B cell (primary cell): ENCODE measurements around the gene TLDC2. TPM values are rescaled to one million over a fixed set of nuclear protein-coding genes. Genes with fewer than 3 reads are reported as not detected.

Experiments used
- ATAC-seq: fragments of 200-7000 bp; cut with Tn5 transposase; one replicate; pipeline ENCODE4 v1.10.0; 2021; ENCODE audit warnings: low read depth, mild to moderate bottlenecking, moderate number of reproducible peaks, moderate library complexity
- CTCF ChIA-PET: fragments of 350-600 bp; sonication (Branson Sonifier 250); formaldehyde crosslinking; loops from one replicate; lab custom pipeline; 2021; ENCODE audit warnings: antibody characterized with exemption, inconsistent platforms; lab: Charles Lee
- POLR2A ChIA-PET: fragments of 350-600 bp; sonication (Branson Sonifier 250); formaldehyde crosslinking; loops from one replicate; lab custom pipeline; 2021; ENCODE audit warnings: antibody characterized with exemption; lab: Charles Lee
- DNase-seq: peaks from one replicate; pipeline ENCODE4 v3.0.0; 2013
- H2AFZ ChIP-seq: 2 replicates; pipeline ENCODE4 v1.6.1; 2012; ENCODE audit warnings: mild to moderate bottlenecking, low read depth, low read length; ENCODE audit not compliant: insufficient read depth, poor library complexity, severe bottlenecking
- H3K27ac ChIP-seq, 2 donors: 1 replicate in 1 of 2; 2 replicates in 1 of 2; pipeline ENCODE4 v1.5.1; 2012 to 2013; ENCODE audit warnings: low read length in 2 of 2, mild to moderate bottlenecking in 2 of 2, moderate library complexity in 1 of 2
- H3K27me3 ChIP-seq, 4 experiments: fragments of 200-600 bp in 1 of 4; sonication (generic) in 1 of 4; replicated peaks in 1 of 4; 1 replicate in 2 of 4; 2 replicates in 2 of 4; pipeline versions ENCODE4 v1.6.1 to v1.7.0; 2013 to 2016; ENCODE audit warnings: low read length in 3 of 4, mild to moderate bottlenecking in 2 of 4, mixed read lengths in 1 of 4, moderate library complexity in 1 of 4; ENCODE audit not compliant: insufficient read depth in 4 of 4, control insufficient read depth in 3 of 4; ENCODE audit errors: control extremely low read depth in 1 of 4
- H3K36me3 ChIP-seq, 2 experiments: replicated peaks in 1 of 2; 1 replicate in 1 of 2; 2 replicates in 1 of 2; pipeline versions ENCODE4 v1.6.1 to v1.7.1; 2013; ENCODE audit warnings: low read length in 1 of 2; ENCODE audit not compliant: insufficient read depth in 2 of 2, control insufficient read depth in 1 of 2; ENCODE audit errors: control extremely low read depth in 1 of 2, extremely low read depth in 1 of 2
- H3K4me1 ChIP-seq, 2 donors: fragments of 200-600 bp in 1 of 2; sonication (generic) in 1 of 2; 1 replicate in 1 of 2; 2 replicates in 1 of 2; pipeline versions ENCODE4 v1.5.1 to v1.6.1; 2013 to 2017; ENCODE audit warnings: low read length in 2 of 2; ENCODE audit not compliant: control insufficient read depth in 2 of 2, insufficient read depth in 2 of 2
- H3K4me2 ChIP-seq: replicated peaks from 2 replicates; pipeline ENCODE3; 2012; ENCODE audit warnings: mild to moderate bottlenecking, low read depth, low read length; ENCODE audit not compliant: poor library complexity, severe bottlenecking
- H3K4me3 ChIP-seq, 5 experiments: fragments of 200-600 bp in 1 of 5; sonication (generic) in 1 of 5; 1 replicate in 3 of 5; 2 replicates in 2 of 5; pipeline versions ENCODE4 v1.5.1 to v1.7.0; 2011 to 2016; ENCODE audit warnings: low read length in 4 of 5, mild to moderate bottlenecking in 4 of 5, low read depth in 2 of 5, control low read depth in 1 of 5, moderate library complexity in 1 of 5; ENCODE audit not compliant: insufficient read depth in 1 of 5; ENCODE audit errors: control extremely low read depth in 1 of 5, extremely low read depth in 1 of 5
- H3K79me2 ChIP-seq: fragments of 200-600 bp; sonication (generic); one replicate; pipeline ENCODE4 v1.6.0; 2016; ENCODE audit warnings: low read length; ENCODE audit not compliant: control insufficient read depth, insufficient read depth
- H3K9ac ChIP-seq: fragments of 200-600 bp; sonication (generic); 2 replicates; pipeline ENCODE4 v1.6.1; 2017; ENCODE audit warnings: mild to moderate bottlenecking, low read length, moderate library complexity
- H3K9me3 ChIP-seq, 3 donors: one replicate each; pipeline versions ENCODE4 v1.6.1 to v1.7.1; 2013; ENCODE audit warnings: low read length in 2 of 3; ENCODE audit not compliant: control insufficient read depth in 2 of 3, insufficient read depth in 1 of 3; ENCODE audit errors: control extremely low read depth in 1 of 3
- H4K20me1 ChIP-seq: 2 replicates; pipeline ENCODE4 v1.6.0; 2012; ENCODE audit warnings: mild to moderate bottlenecking, low read length; ENCODE audit not compliant: insufficient read depth, control insufficient read depth, poor library complexity, severe bottlenecking
- H3K27ac Mint-ChIP-seq: one replicate; pipeline ENCODE4 v1.8.0; 2021; ENCODE audit warnings: mixed read lengths
- H3K27me3 Mint-ChIP-seq: one replicate; pipeline ENCODE4 v1.8.0; 2021; ENCODE audit warnings: mixed read lengths
- H3K4me1 Mint-ChIP-seq: one replicate; pipeline ENCODE4 v1.8.0; 2021; ENCODE audit warnings: mixed read lengths
- H3K4me3 Mint-ChIP-seq: one replicate; pipeline ENCODE4 v1.8.0; 2021; ENCODE audit warnings: mixed read lengths
- H3K9me3 Mint-ChIP-seq: one replicate; pipeline ENCODE4 v1.8.0; 2022; ENCODE audit warnings: mixed read lengths; ENCODE audit not compliant: insufficient read depth
- CTCF ChIP-seq: fragments of 200-600 bp; IDR thresholded peaks from one replicate; pipeline ENCODE4 v1.8.0; 2022; ENCODE audit warnings: antibody characterized with exemption, mild to moderate bottlenecking
- EZH2 ChIP-seq: IDR thresholded peaks from 2 replicates; pipeline ENCODE4 v1.6.1; 2012; ENCODE audit warnings: borderline replicate concordance, low read depth, mild to moderate bottlenecking, moderate library complexity, low read length; ENCODE audit not compliant: insufficient read depth, poor library complexity, severe bottlenecking
- WGBS: methylation state at CpG from one replicate; pipeline ENCODE4 v1.1.5; 2013; ENCODE audit warnings: missing lambda C conversion rate; ENCODE audit not compliant: insufficient coverage; 5-methylcytosine and 5-hydroxymethylcytosine counted together
- intact Hi-C: fragments of 100-400 bp; cut with micrococcal nuclease; formaldehyde crosslinking; loops from one replicate; pipeline ENCODE4 v1.10.0; 2022
- polyA plus RNA-seq: library from polyadenylated mRNA; depleted of rRNA; stranded (reverse); fragments of >200 nt; gene quantifications from 2 replicates; pipeline ENCODE4 v1.2.3, GENCODE V29; 2012
- total RNA-seq, 2 donors: library from RNA; stranded (reverse); fragments of 120-200 nt in 1 of 2; gene quantifications; 1 replicate in 1 of 2; 2 replicates in 1 of 2; pipeline versions ENCODE4 v1.2.3 to v1.2.4, GENCODE V29; 2013 to 2022

TLDC2 gene
- total and polyA plus RNA-seq, 2 donors (not counting 1 experiment from before 2014, with no cell fraction given): 0.13 TPM; not detected in 1

GRCh38 chr20:36876473-36876833 lies 515 bp downstream of the TLDC2 start:
- CTCF ChIA-PET: no interaction called here
- Histone ChIP-seq H3K4me2 (no peak overlapping the region), H3K9me3 (no peaks in the 10 kb centered on the region), H3K27me3 (no peaks in the 10 kb centered on the region), H2AFZ (no peak overlapping the region), H3K79me2 (no peaks in the 10 kb centered on the region), H3K36me3 (no peaks in the 10 kb centered on the region), H3K4me1 (peaks cover 5 to 19% of the 10 kb centered on the region in 2 donors), H3K9ac (no peak overlapping the region), H3K4me3 (no peak overlapping the region), H3K27ac (no peak overlapping the region), H4K20me1 (no peaks in the 10 kb centered on the region)
- Mint-ChIP-seq H3K4me3 (no peak overlapping the region), H3K27ac (no peak overlapping the region), H3K27me3 (no peaks in the 10 kb centered on the region), H3K4me1 (peaks cover 15% of the 10 kb centered on the region), H3K9me3 (no peaks in the 10 kb centered on the region)
- TF ChIP-seq CTCF (no peak), EZH2 (no peak)
- ATAC-seq (no peak), DNase-seq (no peak)
- intact Hi-C loops: no loop called here
- WGBS: 100% methylated on average over 2 of the region's 3 CpGs
- POLR2A ChIA-PET: no interaction called here

GRCh38 chr20:36878941-36879340 lies 3.0 kb downstream of the TLDC2 start:
- Histone ChIP-seq H3K4me2 (no peak overlapping the region), H3K79me2 (no peaks in the 10 kb centered on the region), H3K4me1 (peaks cover 5 to 11% of the 10 kb centered on the region in 2 donors), H3K27ac (no peak overlapping the region), H3K36me3 (no peaks in the 10 kb centered on the region), H3K4me3 (no peak overlapping the region), H3K27me3 (no peaks in the 10 kb centered on the region), H4K20me1 (no peaks in the 10 kb centered on the region), H3K9ac (no peak overlapping the region), H3K9me3 (no peaks in the 10 kb centered on the region), H2AFZ (no peak overlapping the region)
- peaks cover 15% of the 10 kb centered on the region for H3K4me1 Mint-ChIP-seq
- WGBS: 98% methylated on average over 10 of the region's 10 CpGs
- no peaks in the 10 kb centered on the region for H3K27me3 Mint-ChIP-seq
- no peak overlapping the region for H3K27ac Mint-ChIP-seq
- intact Hi-C loops: no loop called here
- no peaks in the 10 kb centered on the region for H3K9me3 Mint-ChIP-seq
- TF ChIP-seq EZH2 (no peak), CTCF (no peak)
- POLR2A ChIA-PET: no interaction called here
- CTCF ChIA-PET: interaction anchor here (1.0 kb wide), 1 partner anchor 8 kb away, joined by 3 read pairs; no protein-coding TSS in a partner anchor
- H3K4me3 Mint-ChIP-seq: no peak overlapping the region
- DNase-seq (no peak), ATAC-seq (no peak)
